ENCODE measurements around the gene CISD3. TPM values are rescaled to one million over a fixed set of nuclear protein-coding genes. Genes with fewer than 3 reads are reported as not detected.

CISD3 gene
- total RNA-seq, 1 donor from 2014 or later = 31.3 TPM

- intact Hi-C loops (cut with DNase I) = no loop called here
- H3K4me1 ChIP-seq = peaks cover 61% of the 10 kb centered on the region
- peaks cover 7% of the 10 kb centered on the region for H3K27me3 ChIP-seq (ENCODE audit: low read depth)
- no peak for TF ChIP-seq CTCF (IDR thresholded peaks at IDR 0.05)
- no peaks in the 10 kb centered on the region for H3K9me3 ChIP-seq
- no peak for DNase-seq
- no peak overlapping the region for H3K4me3 ChIP-seq
- peaks cover 20% of the 10 kb centered on the region for H3K36me3 ChIP-seq
- H3K27ac ChIP-seq = peak overlapping the region; percentile 87
- peak; percentile 17 to 20 for ATAC-seq
Observed at GRCh38 chr17:38743556-38744171, 13.5 kb downstream of the CISD3 start.

GRCh38 chr17:38745545-38745944 is 15.4 kb downstream of the CISD3 start:
- no peak for TF ChIP-seq CTCF (IDR thresholded peaks at IDR 0.05)
- Histone ChIP-seq H3K9me3 (no peaks in the 10 kb centered on the region), H3K36me3 (peaks cover 2% of the 10 kb centered on the region), H3K27me3 (ENCODE audit: low read depth) (peaks cover 7% of the 10 kb centered on the region), H3K4me3 (no peak overlapping the region), H3K27ac (no peak overlapping the region), H3K4me1 (peaks cover 76% of the 10 kb centered on the region)
- DNase-seq (no peak), ATAC-seq (no peak)
- intact Hi-C loops (cut with DNase I) = no loop called here

DNA sequence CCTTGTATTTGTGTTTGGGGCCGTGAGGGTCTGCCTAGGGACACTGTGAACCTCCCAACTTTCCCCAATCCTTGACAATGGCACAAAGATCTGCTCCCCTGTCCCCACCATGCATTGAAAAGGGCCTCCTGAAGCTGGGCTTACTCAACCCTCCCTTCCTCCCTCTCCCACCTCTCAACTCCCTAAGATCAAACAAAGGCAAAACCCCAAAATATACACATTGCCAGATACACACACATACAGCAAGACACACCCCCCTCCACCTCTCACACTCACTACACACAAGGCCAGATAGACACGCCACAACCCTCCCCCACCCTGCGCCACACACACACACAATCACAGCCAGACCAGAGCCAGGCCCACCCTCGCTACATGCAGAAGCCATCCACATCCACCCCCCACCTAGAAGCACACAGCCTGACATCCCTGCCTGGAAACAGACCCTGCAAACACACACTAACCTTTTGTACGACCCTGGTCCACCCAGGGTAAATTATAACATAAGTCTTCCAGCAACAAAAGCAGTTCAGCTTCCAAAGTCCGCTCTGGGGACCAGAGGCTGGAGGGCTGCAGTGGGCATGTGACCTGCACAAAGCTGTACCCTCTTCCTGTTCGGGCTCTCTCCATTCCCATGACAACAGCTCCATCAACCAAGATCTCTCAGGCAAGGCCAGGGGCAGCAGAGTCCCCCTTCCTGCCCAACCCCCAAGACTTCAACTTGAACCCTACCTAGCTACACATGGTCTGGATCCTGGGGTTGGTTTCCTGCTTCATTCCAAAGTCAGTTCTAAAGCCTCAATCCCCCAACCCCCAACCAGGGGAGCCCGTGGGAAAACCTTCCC is 16.1 kb downstream of the CISD3 start:
- intact Hi-C loops (cut with DNase I) = no loop called here
- H3K27me3 ChIP-seq (ENCODE audit: low read depth) = peaks cover 7% of the 10 kb centered on the region
- no peak for DNase-seq
- H3K9me3 ChIP-seq = no peaks in the 10 kb centered on the region
- TF ChIP-seq CTCF (IDR thresholded peaks at IDR 0.05) = no peak
- H3K4me1 ChIP-seq = peaks cover 81% of the 10 kb centered on the region
- no peak for ATAC-seq
- peak overlapping the region; percentile 81 for H3K27ac ChIP-seq
- no peaks in the 10 kb centered on the region for H3K36me3 ChIP-seq
- peak overlapping the region; percentile 95 for H3K4me3 ChIP-seq

DNA sequence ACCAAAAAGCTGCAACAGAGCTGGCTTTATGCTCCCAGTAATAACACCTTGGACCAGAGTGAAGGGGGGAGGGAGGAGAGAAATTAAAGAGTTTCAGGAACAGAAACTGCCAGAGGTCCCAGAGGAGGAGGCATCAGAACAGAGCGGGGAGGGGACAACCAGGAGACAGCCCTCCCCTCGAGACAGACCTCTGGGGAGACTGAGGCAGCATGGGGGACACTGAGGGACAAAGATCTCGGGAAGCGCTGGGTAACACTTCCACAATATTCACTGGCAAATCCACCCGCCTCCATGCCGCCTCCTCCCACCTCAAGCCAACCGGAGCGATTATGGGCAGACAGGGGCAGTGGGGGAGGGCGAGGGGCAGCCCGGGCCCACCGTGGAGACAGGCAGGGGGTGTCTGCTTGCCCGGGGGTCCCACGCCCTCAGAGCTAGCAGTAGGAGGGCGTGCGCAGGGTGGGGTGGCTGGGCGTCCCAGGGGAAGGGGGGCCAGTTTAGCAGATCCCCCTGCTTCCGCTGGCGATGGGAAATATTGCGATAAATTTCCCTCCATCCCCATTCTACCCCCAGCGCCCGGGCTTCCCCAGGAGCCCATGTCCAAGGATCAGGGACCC is 16.8 kb downstream of the CISD3 start:
- intact Hi-C loops (cut with DNase I) = no loop called here

More for the DNA sequence above, 16.8 kb downstream of the CISD3 start:
- no peak for TF ChIP-seq CTCF (IDR thresholded peaks at IDR 0.05)
- H3K9me3 ChIP-seq = no peaks in the 10 kb centered on the region
- ATAC-seq = no peak
- peak overlapping the region; percentile 81 for H3K27ac ChIP-seq
- H3K27me3 ChIP-seq (ENCODE audit: low read depth) = peaks cover 7% of the 10 kb centered on the region
- H3K4me3 ChIP-seq = peak overlapping the region; percentile 95
- H3K4me1 ChIP-seq = peaks cover 77% of the 10 kb centered on the region
- no peak for DNase-seq
- H3K36me3 ChIP-seq = no peaks in the 10 kb centered on the region

All from lower lobe of right lung (tissue), 2 donors.